GM23338 (cell line): Measurements from ENCODE around the gene MYO18B.

Experiments used
- CREB1 ChIP-seq: fragments of 250-450 bp; sonication (Bioruptor Pico); IDR thresholded peaks from 2 replicates; pipeline ENCODE4 v1.5.0; 2020; ENCODE audit warnings: low read depth, mild to moderate bottlenecking, moderate library complexity
- CTCF ChIP-seq, 2 experiments: fragments of 200-600 bp in 1 of 2; sonication (generic) in 1 of 2; conservative IDR thresholded peaks; 2 replicates each; pipeline versions ENCODE4 v1.5.1 to v1.6.1; 2016 to 2017; ENCODE audit warnings: antibody characterized with exemption in 2 of 2, low read depth in 2 of 2, mild to moderate bottlenecking in 2 of 2, moderate library complexity in 1 of 2
- ETS1 ChIP-seq: IDR thresholded peaks from 2 replicates; pipeline ENCODE4 v1.6.1; 2016; ENCODE audit warnings: antibody characterized with exemption
- EZH2 ChIP-seq: fragments of 200-600 bp; sonication (generic); IDR thresholded peaks from one replicate; pipeline ENCODE4 v1.8.0; 2017; ENCODE audit warnings: antibody characterized with exemption, mild to moderate bottlenecking, low read depth; ENCODE audit not compliant: unreplicated experiment
- EZH2phosphoT487 ChIP-seq: fragments of 200-600 bp; sonication (generic); IDR thresholded peaks from one replicate; pipeline ENCODE4 v1.8.1; 2018; ENCODE audit warnings: antibody characterized with exemption; ENCODE audit not compliant: unreplicated experiment
- JUNB ChIP-seq: IDR thresholded peaks from one replicate; pipeline ENCODE4 v1.6.1; 2016; ENCODE audit warnings: antibody characterized with exemption; ENCODE audit not compliant: unreplicated experiment
- NANOG ChIP-seq: IDR thresholded peaks from 2 replicates; pipeline ENCODE4 v1.6.1; 2016; ENCODE audit warnings: antibody characterized with exemption, borderline replicate concordance
- POLR2AphosphoS5 ChIP-seq: IDR thresholded peaks from 2 replicates; pipeline ENCODE4 v1.6.1; 2016; ENCODE audit warnings: antibody characterized with exemption, low read depth
- REST ChIP-seq: IDR thresholded peaks from one replicate; pipeline ENCODE4 v1.6.1; 2018; ENCODE audit warnings: antibody characterized with exemption; ENCODE audit not compliant: unreplicated experiment
- STAT1 ChIP-seq: IDR thresholded peaks from one replicate; pipeline ENCODE4 v1.6.1; 2016; ENCODE audit warnings: antibody characterized with exemption; ENCODE audit not compliant: unreplicated experiment
- ZNF114 ChIP-seq: fragments of 250-450 bp; sonication (Bioruptor Pico); IDR thresholded peaks from 2 replicates; pipeline ENCODE4 v1.5.0; 2020; ENCODE audit warnings: mild to moderate bottlenecking, moderate library complexity
- ZNF331 ChIP-seq: fragments of 250-450 bp; sonication (Bioruptor Pico); IDR thresholded peaks from 2 replicates; pipeline ENCODE4 v1.5.0; 2020; ENCODE audit warnings: low read depth, mild to moderate bottlenecking, moderate library complexity

GRCh38 chr22:26053737-26054316 is 311.8 kb downstream of the MYO18B start:
- TF ChIP-seq EZH2 (no peak), REST (no peak), CTCF (conservative IDR thresholded peaks at IDR 0.05; ENCODE audit: low read depth in 2 of 2) (no peak), ETS1 (no peak), ZNF114 (CRISPR knock-in tag) (no peak), JUNB (no peak), POLR2AphosphoS5 (no peak), NANOG (no peak), EZH2phosphoT487 (no peak), CREB1 (CRISPR knock-in tag) (no peak), STAT1 (no peak), ZNF331 (CRISPR knock-in tag) (no peak)
